ENCODE measurements around the gene SLC35A2.

DNA sequence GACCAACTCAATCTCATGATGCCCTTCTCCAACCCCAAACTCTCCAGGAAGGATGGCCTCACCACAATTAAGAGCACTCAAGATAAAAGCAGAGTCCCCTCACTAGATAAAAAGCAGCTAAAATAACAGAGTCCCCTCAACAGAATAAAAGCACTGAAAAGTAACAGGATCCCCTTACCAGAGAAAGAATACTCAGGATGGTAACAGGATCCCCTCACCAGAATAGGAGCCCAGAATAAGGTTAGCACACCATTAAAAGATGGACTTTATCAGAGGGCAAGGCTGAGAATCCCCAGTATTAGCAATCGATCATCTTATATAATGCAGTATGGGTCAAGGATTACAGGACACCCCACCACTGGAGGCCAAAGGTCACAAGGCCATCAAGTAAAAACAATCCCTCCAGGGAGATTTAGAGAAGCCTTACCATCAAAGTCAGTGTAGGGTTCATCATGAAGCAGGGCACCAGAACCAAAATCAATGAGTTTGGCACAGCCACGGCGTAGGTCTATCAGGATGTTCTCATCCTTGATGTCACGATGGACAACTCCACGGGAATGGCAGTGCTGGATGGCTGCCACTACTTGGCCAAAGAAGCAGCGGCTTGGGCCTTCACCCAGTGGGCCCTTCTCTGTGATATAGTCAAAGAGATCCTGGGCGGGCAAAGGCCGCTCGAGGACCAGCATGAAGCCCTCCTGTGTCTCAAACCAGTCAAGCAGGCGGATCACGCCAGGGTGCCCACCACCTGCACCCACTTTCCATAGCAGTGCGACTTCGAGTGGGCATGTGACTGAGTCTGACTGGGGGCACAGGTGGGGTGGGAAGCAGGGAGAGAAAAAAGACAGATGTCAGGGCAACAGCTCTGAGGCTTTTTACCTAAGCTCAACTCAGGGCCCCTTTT lies 3.4 kb upstream of the SLC35A2 start:
- TF ChIP-seq POLR2AphosphoS5 (IDR thresholded peaks at IDR 0.05; ENCODE audit: insufficient read depth in 1 of 2, low read depth in 1 of 2), result no peak
- TF ChIP-seq, protein P1, sequence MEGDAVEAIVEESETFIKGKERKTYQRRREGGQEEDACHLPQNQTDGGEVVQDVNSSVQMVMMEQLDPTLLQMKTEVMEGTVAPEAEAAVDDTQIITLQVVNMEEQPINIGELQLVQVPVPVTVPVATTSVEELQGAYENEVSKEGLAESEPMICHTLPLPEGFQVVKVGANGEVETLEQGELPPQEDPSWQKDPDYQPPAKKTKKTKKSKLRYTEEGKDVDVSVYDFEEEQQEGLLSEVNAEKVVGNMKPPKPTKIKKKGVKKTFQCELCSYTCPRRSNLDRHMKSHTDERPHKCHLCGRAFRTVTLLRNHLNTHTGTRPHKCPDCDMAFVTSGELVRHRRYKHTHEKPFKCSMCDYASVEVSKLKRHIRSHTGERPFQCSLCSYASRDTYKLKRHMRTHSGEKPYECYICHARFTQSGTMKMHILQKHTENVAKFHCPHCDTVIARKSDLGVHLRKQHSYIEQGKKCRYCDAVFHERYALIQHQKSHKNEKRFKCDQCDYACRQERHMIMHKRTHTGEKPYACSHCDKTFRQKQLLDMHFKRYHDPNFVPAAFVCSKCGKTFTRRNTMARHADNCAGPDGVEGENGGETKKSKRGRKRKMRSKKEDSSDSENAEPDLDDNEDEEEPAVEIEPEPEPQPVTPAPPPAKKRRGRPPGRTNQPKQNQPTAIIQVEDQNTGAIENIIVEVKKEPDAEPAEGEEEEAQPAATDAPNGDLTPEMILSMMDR (IDR thresholded peaks at IDR 0.05), result no peak
